Activated T-cell treated with anti-CD3 and anti-CD28 coated beads for 1 hour (primary cell): ENCODE results near the gene SDHAF2.
"Not testable (repeated sequence)": the region's sequence is repeated elsewhere in the genome, so short reads cannot be mapped to it uniquely, and the experiment has no call there.

Source experiments
- DNase-seq: peaks from one replicate; pipeline ENCODE4 v3.0.0-alpha.2; 2020; ENCODE audit warnings: low read depth

SDHAF2 gene

GRCh38 chr11:61476371-61476770, 46.4 kb downstream of the SDHAF2 start:
- DNase-seq: no peak

GRCh38 chr11:61477126-61477525, 47.2 kb downstream of the SDHAF2 start:
- no peak for DNase-seq

GRCh38 chr11:61477727-61478148, 47.8 kb downstream of the SDHAF2 start:
- peak; percentile 44 for DNase-seq

DNA sequence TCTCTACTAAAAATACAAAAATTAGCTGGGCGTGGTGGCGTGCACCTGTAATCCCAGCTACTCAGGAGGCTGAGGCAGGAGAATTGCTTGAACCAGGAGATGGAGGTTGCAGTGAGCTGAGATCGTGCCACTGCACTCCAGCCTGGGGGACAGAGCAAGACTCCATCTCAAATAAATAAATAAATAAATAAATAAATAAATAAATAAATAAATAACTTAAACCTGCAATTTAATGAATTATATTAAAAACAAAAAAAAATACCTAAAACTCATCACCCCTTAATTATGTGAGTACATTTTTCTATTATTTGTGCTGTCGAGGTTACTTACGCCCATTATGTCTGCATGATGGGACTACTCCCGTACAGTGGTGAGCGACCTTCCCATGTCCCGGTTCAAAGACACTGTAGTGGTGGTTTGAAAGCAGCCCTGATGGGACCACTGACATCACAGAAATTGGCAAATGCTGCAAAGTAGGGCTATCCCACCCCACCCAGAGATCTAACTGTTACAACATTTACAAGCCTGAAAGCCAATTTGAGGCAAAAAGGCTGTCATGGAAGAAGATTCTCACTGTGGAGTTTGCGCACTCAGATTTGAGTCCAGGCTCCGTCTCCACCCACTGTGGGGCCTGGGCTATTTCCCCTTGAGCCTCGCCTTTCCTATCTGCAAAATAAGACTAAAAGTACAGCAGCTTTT, 49.6 kb downstream of the SDHAF2 start:
- not testable (repeated sequence) for DNase-seq

- DNase-seq: no peak
Observed at GRCh38 chr11:61480261-61480993, 50.5 kb downstream of the SDHAF2 start.

DNA sequence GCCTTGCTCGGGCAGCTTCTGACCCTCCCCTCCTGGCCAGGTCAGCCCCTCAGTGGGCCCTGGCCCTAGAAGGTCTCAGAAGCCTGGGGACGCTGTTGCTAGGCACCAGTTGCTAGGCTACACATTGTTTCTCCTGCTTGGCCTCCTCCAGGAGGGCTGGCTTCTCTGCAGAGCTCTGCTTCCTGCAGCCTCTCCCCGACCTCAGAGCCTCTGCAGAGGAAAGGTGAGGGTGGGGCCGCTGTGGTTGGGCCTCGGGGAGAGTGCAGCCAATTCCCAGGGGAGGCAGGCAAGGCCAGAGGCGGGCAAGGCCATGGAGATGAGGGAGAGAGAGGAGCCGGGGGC, 51.0 kb downstream of the SDHAF2 start:
- no peak for DNase-seq

DNA sequence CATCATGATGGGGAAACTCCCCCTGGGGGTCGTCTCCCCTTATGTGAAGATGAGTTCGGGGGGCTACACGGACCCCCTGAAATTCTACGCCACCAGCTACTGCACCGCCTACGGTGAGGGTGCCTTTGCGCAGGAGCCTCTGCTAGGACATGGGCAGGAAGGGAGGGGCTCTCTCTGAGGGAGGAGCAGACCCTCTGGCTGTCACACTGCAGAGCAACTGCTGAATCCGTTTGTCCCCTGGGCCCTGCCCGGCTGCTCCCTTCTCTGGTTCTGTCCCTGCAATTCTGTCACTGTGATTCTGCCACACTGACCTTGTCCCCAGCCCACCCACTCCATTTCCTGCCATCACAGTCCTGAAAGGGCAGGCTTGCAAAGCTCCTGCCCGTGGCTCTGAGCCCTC, 51.9 kb downstream of the SDHAF2 start:
- DNase-seq: no peak

DNA sequence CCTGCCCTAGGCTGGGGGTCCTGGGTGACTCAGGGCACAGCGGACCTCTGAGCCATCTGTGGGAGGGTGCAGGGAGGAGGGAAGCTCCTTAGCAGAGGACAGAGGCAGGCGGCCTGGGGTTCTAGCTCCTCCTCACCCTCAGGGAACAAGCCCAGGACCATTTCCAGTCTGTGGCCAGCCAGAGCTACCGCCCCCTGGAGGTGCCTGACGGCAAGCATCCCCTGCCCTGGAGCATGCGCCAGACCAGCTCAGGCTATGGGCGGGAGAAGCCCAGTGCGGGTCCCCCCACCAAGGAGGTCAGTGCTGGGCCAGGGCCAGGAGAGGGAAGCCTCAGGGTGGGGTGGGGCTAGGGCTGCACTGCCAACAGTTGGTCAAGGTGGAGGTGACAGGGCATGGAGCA, 52.6 kb downstream of the SDHAF2 start:
- no peak for DNase-seq

- DNase-seq: no peak
Observed at GRCh38 chr11:61484541-61484940, 54.6 kb downstream of the SDHAF2 start.

- DNase-seq: no peak
Observed at GRCh38 chr11:61485080-61485479, 55.2 kb downstream of the SDHAF2 start.

DNA sequence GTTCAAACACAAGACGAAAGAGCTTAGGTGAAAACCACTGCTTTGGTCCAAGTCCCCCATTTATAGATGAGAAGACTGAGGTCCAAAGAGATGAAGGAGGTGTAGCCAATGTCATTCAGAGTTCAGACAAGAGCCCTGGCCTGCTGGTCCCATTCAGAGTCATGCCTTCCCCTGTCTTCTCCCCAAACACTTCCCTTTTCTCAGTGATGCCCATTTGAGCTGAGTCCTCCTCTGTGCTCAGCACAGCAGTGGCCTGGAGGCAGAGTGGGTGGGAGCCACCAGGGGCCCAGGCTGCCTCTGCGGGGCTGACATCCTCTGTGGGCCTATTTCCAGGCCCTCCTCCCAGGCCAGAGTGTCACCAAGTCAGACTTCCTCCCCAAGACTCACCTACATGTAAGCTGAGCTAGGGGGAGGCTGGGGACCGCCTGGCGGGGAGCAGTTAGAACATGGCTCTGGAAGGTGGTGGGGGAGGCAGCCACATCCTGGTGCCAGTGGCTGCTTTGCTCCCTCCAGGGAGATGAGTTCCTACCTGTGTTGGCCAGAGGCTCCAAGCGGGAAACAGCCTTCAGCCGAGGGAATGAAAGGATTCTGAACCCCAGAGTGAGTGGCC, 56.2 kb downstream of the SDHAF2 start:
- DNase-seq: no peak

DNA sequence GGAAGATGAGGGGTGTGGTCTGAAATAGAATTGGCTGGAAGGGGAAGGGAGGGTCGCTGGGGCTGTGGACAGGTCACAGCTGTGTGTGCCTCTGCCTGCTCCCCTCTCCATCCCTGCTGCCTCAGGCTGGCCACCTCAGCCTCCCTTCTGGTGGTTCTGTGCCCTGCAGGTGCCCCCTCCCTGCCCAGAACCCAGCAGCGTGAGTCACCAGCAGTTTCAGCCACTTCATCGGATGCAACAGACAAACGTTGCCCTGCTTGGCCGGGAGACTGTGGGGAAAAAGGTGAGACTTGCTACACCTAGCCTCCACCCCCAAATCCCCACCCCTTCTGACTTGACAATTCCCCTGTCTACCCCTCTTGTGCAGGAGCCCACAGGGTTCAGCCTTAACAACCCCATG, 56.9 kb downstream of the SDHAF2 start:
- no peak for DNase-seq

DNA sequence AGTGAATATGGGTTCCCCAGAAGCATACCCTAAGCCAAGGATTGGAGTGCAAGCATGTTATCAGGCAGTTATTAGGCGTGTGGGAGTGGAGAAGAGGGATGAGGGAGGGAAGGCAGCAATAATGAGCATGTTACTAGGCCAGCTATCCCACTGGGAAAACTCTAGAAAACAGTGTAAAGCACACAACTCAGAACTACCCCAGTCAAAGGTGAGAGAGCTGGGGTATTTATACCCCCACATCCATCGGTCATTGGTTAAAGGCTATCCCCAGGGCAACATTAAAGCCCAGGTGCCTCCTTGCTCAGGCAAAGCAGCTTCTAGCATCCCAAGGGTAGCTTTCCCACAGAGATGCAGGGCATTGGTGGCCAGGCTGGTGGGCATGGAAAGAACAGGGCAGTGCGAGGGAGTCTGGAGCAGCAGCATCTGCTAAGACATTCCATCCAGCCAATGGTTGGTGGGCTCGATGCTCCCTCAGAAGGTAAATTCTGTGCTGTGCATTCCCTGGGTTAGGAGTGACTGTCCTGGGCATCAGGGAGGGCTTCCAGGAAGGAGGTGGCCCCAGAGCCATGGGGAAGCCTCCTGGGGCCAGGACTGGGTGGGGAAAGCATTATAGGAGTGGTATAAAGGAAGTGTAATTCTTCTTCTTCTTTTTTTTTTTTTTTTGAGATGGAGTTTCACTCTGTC, 57.6 kb downstream of the SDHAF2 start:
- no peak for DNase-seq

DNA sequence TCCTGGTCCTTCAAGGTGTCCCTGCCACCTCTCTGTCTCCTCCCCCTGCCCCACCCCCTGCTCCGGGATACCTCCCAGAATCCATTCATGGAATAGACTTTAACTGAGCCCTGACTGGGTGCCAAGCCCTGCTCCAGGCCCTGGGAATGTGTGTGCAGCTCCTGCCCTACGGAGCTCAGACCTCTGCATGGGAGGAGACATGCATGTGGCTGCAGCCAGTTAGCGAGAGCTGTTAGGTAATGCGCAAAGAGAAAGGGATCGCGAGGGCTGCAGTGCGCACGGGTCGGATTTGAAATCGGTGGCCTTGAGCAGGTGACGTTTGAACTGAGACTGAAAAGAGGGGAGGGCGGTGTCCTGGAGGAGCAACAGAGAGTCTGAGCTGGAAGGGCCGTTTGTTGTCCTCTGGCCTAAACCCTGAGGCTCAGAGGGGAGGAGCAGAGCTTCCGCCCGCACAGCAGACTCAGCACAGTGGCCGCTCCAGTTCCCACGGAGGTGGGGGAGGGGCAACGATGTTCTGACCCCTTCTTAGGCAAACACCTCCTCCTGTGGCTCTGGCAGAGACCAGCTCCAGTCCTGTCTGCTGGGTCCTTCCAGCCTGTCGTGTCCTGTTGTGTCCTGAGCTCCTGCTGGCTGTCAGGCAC, 58.8 kb downstream of the SDHAF2 start:
- no peak for DNase-seq

GRCh38 chr11:61489833-61490721, 60.2 kb downstream of the SDHAF2 start:
- no peak for DNase-seq

- DNase-seq: no peak
Observed at GRCh38 chr11:61491736-61492395, 61.9 kb downstream of the SDHAF2 start.

DNA sequence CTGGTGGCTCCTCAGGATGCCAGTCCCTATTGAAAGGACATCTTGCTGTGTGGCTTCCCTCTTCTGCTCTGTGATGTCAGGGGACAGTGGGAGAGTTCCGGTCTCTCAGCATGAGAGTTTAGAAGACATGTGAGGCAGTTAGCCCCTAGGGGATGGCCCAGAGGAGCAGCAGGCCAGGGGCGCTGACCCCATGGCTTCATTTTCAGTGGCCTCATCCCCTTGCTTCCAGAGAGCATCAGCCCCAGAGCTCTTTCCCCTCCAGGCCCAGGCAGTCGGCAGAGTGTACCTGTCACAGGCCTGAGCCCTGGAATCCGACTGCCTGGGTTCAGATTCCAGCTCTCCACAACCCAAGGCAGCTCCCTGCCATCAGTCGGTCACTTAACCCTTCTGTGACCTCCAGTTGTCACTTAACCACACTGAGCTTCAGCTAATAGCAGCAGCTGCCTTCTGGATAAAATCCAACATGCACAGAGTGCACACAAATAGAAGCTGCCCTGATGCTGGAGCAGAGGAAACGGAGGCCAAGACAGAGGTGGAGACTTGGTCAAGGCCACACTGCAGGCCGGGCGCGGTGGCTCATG, 64.5 kb downstream of the SDHAF2 start:
- DNase-seq: no peak

GRCh38 chr11:61495801-61496601, 66.1 kb downstream of the SDHAF2 start:
- DNase-seq: no peak
